Measurements from ENCODE around the gene PPFIA1. TPM values are rescaled to one million over a fixed set of nuclear protein-coding genes. Genes with fewer than 3 reads are reported as not detected.

PPFIA1 gene
- total RNA-seq, 4 donors from 2014 or later, result 58.3 to 119 (median 84.7) TPM

- DNase-seq (ENCODE audit: low spot score), result no peak
- no peak for ATAC-seq (ENCODE audit: low FRiP score)
Measured at GRCh38 chr11:70423523-70424505, 153.3 kb downstream of the PPFIA1 start.

GRCh38 chr11:70424765-70425344 lies 154.4 kb downstream of the PPFIA1 start:
- ATAC-seq (ENCODE audit: low FRiP score) (no peak), DNase-seq (ENCODE audit: low spot score) (no peak)
- no peak for TF ChIP-seq CTCF (IDR thresholded peaks at IDR 0.05)

More at GRCh38 chr11:70423523-70424505, 153.3 kb downstream of the PPFIA1 start:
- TF ChIP-seq CTCF (IDR thresholded peaks at IDR 0.05), result no peak

GRCh38 chr11:70427436-70427835 lies 156.9 kb downstream of the PPFIA1 start:
- TF ChIP-seq CTCF (IDR thresholded peaks at IDR 0.05), result no peak
- DNase-seq (ENCODE audit: low spot score) (no peak), ATAC-seq (ENCODE audit: low FRiP score) (no peak)

- DNase-seq (ENCODE audit: low spot score) (no peak), ATAC-seq (ENCODE audit: low FRiP score) (no peak)
- no peak for TF ChIP-seq CTCF (IDR thresholded peaks at IDR 0.05)
Measured at GRCh38 chr11:70428701-70429427, 158.4 kb downstream of the PPFIA1 start.

- no peak for DNase-seq (ENCODE audit: low spot score)
- TF ChIP-seq CTCF (IDR thresholded peaks at IDR 0.05), result no peak
Measured at GRCh38 chr11:70429428-70429705, 158.9 kb downstream of the PPFIA1 start.

GRCh38 chr11:70429724-70430521 lies 159.4 kb downstream of the PPFIA1 start:
- DNase-seq (ENCODE audit: low spot score) (no peak), ATAC-seq (ENCODE audit: low FRiP score) (no peak)
- no peak for TF ChIP-seq CTCF (IDR thresholded peaks at IDR 0.05)

More at GRCh38 chr11:70429428-70429705, 158.9 kb downstream of the PPFIA1 start:
- ATAC-seq (ENCODE audit: low FRiP score), result no peak

All from omental fat pad (tissue), 4 donors.